ENCODE data around the gene MOB2. TPM values are rescaled to one million over a fixed set of nuclear protein-coding genes. Genes with fewer than 3 reads are reported as not detected.

Gene MOB2
- total RNA-seq, 4 donors from 2014 or later: 59.6 to 103 (median 87.8) TPM

DNA sequence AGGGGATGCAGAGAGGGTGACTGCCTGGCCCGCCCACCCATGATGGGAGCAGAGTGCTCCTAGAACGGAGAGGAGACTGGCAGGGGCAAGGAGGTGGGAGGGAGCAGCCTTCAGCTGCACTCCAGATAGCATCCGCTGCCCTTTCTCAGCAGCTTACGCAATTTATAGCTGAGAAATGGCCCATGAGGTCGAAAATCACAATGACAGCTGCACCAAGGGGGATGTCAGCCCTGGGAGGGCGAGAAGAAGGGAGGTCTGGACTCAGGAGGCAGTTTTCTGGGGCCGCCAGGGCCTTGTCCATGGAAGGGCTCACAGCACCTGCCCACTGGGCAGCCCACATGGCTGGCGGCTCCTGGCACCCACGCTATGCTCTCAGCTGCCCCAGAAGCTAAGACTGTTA, 17.6 kb upstream of the MOB2 start:
- H3K4me3 ChIP-seq: no peak overlapping the region
- peaks cover 0 to 96% (median 64%) of the 10 kb centered on the region in 3 donors for H3K4me1 ChIP-seq
- H3K27me3 ChIP-seq: no peaks in the 10 kb centered on the region
- no peaks in the 10 kb centered on the region for H3K9me3 ChIP-seq
- no peak for ATAC-seq
- 27% methylated on average over 3 of the region's 9 CpGs; no CpG with 5 or more reads in 1 of the 2 donors for WGBS, 2 donors (ENCODE audit: low coverage in 1 of 2)
- H3K27ac ChIP-seq: peak overlapping the region in 2 of 4 donors; percentile 16 to 63
- TF ChIP-seq EP300 (IDR thresholded peaks at IDR 0.05) (no peak), POLR2AphosphoS5 (IDR thresholded peaks at IDR 0.05) (no peak), POLR2A (IDR thresholded peaks at IDR 0.05) (no peak)
- TF ChIP-seq, protein P1, sequence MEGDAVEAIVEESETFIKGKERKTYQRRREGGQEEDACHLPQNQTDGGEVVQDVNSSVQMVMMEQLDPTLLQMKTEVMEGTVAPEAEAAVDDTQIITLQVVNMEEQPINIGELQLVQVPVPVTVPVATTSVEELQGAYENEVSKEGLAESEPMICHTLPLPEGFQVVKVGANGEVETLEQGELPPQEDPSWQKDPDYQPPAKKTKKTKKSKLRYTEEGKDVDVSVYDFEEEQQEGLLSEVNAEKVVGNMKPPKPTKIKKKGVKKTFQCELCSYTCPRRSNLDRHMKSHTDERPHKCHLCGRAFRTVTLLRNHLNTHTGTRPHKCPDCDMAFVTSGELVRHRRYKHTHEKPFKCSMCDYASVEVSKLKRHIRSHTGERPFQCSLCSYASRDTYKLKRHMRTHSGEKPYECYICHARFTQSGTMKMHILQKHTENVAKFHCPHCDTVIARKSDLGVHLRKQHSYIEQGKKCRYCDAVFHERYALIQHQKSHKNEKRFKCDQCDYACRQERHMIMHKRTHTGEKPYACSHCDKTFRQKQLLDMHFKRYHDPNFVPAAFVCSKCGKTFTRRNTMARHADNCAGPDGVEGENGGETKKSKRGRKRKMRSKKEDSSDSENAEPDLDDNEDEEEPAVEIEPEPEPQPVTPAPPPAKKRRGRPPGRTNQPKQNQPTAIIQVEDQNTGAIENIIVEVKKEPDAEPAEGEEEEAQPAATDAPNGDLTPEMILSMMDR (IDR thresholded peaks at IDR 0.05): no peak
- peaks cover 0 to 9% of the 10 kb centered on the region in 2 donors for H3K36me3 ChIP-seq

DNA sequence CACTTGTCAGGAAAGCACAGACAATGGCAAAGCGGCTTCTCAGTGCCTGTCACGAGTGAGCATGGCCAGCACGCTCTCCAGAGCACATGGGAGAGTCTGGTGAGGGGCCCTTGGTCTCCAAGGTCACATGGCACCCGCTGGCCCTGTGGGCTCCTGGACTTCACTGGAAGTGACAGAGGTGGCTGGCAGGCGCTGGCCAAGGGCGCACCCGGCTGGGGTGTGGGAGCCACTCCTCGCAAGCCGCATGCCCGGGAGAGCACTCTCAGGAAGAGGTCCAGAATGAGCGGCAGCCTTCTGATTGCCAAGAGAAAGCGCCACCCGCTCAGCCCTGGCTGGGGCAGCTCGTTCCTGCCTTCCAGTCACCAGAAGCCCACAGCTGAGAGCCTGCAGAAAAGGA, 17.1 kb upstream of the MOB2 start:
- Histone ChIP-seq H3K4me1 (peaks cover 0 to 92% (median 60%) of the 10 kb centered on the region in 3 donors), H3K4me3 (no peak overlapping the region), H3K9me3 (no peaks in the 10 kb centered on the region), H3K27me3 (no peaks in the 10 kb centered on the region), H3K27ac (peak overlapping the region in 3 of 4 donors; percentile 16 to 63 (median 55)), H3K36me3 (peaks cover 0 to 9% of the 10 kb centered on the region in 2 donors)
- TF ChIP-seq, protein P1 (IDR thresholded peaks at IDR 0.05): no peak
- TF ChIP-seq EP300 (IDR thresholded peaks at IDR 0.05): no peak
- no peak for TF ChIP-seq POLR2A (IDR thresholded peaks at IDR 0.05)
- no peak for TF ChIP-seq POLR2AphosphoS5 (IDR thresholded peaks at IDR 0.05)
- WGBS, 2 donors (ENCODE audit: low coverage in 1 of 2): 60% methylated on average over 1 of the region's 14 CpGs; no CpG with 5 or more reads in 1 of the 2 donors
- ATAC-seq: no peak

DNA sequence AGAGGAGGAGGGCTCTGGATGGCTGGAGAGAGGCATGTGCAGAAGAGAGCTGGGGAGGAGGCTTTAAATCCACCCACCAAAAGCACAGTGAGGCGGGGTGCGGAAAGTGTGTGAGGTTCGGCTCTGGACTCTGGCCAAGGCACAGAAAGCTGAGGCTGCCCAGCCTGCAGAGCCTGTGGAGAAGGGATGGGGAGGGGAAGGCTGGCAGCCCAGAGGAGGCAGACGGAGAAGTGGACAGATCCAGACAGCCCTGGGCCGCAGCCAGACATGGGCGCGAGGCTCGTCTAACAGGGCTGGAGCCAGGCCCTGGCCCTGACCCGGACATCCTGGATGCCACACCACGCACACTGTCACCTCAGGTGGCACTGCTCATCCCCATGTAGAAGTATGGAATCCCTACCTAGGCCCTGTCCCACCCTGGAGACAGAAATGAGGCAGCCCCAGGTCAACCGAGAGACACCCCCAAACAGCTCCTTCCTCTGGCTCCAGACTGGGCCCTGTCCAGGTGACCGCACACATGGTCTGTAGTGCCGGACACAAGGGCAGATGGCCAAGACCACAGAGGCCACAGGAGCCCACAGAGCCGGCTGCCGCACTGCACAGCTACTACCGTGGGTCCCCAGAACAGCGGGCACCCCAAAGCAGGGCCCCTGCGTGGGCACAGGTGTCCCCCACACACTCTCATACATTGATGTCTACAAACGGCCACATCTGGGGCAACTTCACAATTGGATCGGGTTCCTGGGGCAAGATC, 16.6 kb upstream of the MOB2 start:
- H3K4me3 ChIP-seq: no peak overlapping the region
- H3K4me1 ChIP-seq: peaks cover 0 to 89% (median 55%) of the 10 kb centered on the region in 3 donors
- H3K36me3 ChIP-seq: peaks cover 0 to 12% of the 10 kb centered on the region in 2 donors
- no peak for TF ChIP-seq POLR2A (IDR thresholded peaks at IDR 0.05)
- no peak for TF ChIP-seq POLR2AphosphoS5 (IDR thresholded peaks at IDR 0.05)
- no peak for TF ChIP-seq EP300 (IDR thresholded peaks at IDR 0.05)
- no peaks in the 10 kb centered on the region for H3K9me3 ChIP-seq
- WGBS, 2 donors (ENCODE audit: low coverage in 1 of 2): 17 to 26% methylated on average over 3 of the region's 20 CpGs
- H3K27me3 ChIP-seq: no peaks in the 10 kb centered on the region
- ATAC-seq: peak; percentile 70
- H3K27ac ChIP-seq: peak overlapping the region in 3 of 4 donors; percentile 16 to 63 (median 55)

- peaks cover 0 to 12% of the 10 kb centered on the region in 2 donors for H3K36me3 ChIP-seq
These were observed 15.8 kb upstream of the MOB2 start for GRCh38 chr11:1502168-1502953.

More at GRCh38 chr11:1502168-1502953, 15.8 kb upstream of the MOB2 start:
- Histone ChIP-seq H3K4me3 (no peak overlapping the region), H3K9me3 (no peaks in the 10 kb centered on the region), H3K4me1 (peaks cover 0 to 89% (median 48%) of the 10 kb centered on the region in 3 donors), H3K27ac (peak overlapping the region in 3 of 4 donors; percentile 16 to 63 (median 55)), H3K27me3 (no peaks in the 10 kb centered on the region)
- TF ChIP-seq POLR2AphosphoS5 (IDR thresholded peaks at IDR 0.05) (no peak), POLR2A (IDR thresholded peaks at IDR 0.05) (no peak), EP300 (IDR thresholded peaks at IDR 0.05) (no peak)
- TF ChIP-seq, protein P1 (IDR thresholded peaks at IDR 0.05): no peak
- ATAC-seq: peak; percentile 1
- 75% methylated on average over 4 of the region's 24 CpGs; no CpG with 5 or more reads in 1 of the 2 donors for WGBS, 2 donors (ENCODE audit: low coverage in 1 of 2)

All from gastroesophageal sphincter (tissue), 4 donors.